Left lung (tissue), 10 donors: ENCODE measurements around the gene IL1A. TPM values are rescaled to one million over a fixed set of nuclear protein-coding genes. Genes with fewer than 3 reads are reported as not detected.

ENCODE experiments used
- ATAC-seq: fragments of 200-7000 bp; cut with Tn5 transposase; one replicate; pipeline ENCODE4 v1.9.1; 2020; ENCODE audit warnings: moderate library complexity
- DNase-seq, 4 donors: peaks; one replicate each; pipeline ENCODE4 v3.0.0-alpha.2; 2013 to 2020
- H3K27ac ChIP-seq, 2 donors: fragments of 200-600 bp; sonication (generic) in 1 of 2; one replicate each; pipeline versions ENCODE4 v1.5.0 to v1.8.0; 2020 to 2021
- H3K27me3 ChIP-seq, 2 donors: fragments of 200-600 bp; sonication (generic) in 1 of 2; one replicate each; pipeline versions ENCODE4 v1.5.0 to v1.8.0; 2020 to 2021
- H3K36me3 ChIP-seq, 2 donors: fragments of 200-600 bp; sonication (generic) in 1 of 2; one replicate each; pipeline versions ENCODE4 v1.5.0 to v1.8.0; 2020 to 2021
- H3K4me1 ChIP-seq, 2 donors: fragments of 200-600 bp; one replicate each; pipeline ENCODE4 v1.8.0; 2021
- H3K4me3 ChIP-seq, 2 donors: fragments of 200-600 bp; sonication (generic) in 1 of 2; one replicate each; pipeline versions ENCODE4 v1.5.0 to v1.8.0; 2020 to 2021; ENCODE audit warnings: mild to moderate bottlenecking in 1 of 2
- H3K9me3 ChIP-seq, 2 donors: fragments of 200-600 bp; sonication (generic) in 1 of 2; one replicate each; pipeline versions ENCODE4 v1.5.0 to v1.8.0; 2020 to 2021
- CTCF ChIP-seq, 2 donors: fragments of 200-600 bp; sonication (generic) in 1 of 2; IDR thresholded peaks; one replicate each; pipeline versions ENCODE4 v1.5.0 to v1.8.0; 2021; ENCODE audit warnings: antibody characterized with exemption in 2 of 2
- intact Hi-C, 2 donors: fragments of 100-400 bp; cut with DNase I; formaldehyde crosslinking; loops; one replicate each; pipeline versions ENCODE4 v1.11.2 to v1.14.2; 2022
- polyA plus RNA-seq, 6 donors: library from polyadenylated mRNA; unstranded; fragments of 120-200 nt; gene quantifications; one replicate each; pipeline ENCODE4 v1.2.1, GENCODE V29; 2013; ENCODE audit not compliant: insufficient read length in 6 of 6
- total RNA-seq, 2 donors: library from RNA; stranded (reverse); fragmentation: NEBNext Ultra II Directional; extraction: Animal tissue kit (Norgen Biotek cat#: 25700); gene quantifications; one replicate each; pipeline ENCODE4 v1.2.1, GENCODE V29; 2021
- donor health status: DM: no; HTN: yes; CAD: no.
- donor health status: DM: no; HTN: no; CAD: no.

IL1A gene
- total and polyA plus RNA-seq, 8 donors, result 0.07 to 2.0 (median 0.13) TPM

DNA sequence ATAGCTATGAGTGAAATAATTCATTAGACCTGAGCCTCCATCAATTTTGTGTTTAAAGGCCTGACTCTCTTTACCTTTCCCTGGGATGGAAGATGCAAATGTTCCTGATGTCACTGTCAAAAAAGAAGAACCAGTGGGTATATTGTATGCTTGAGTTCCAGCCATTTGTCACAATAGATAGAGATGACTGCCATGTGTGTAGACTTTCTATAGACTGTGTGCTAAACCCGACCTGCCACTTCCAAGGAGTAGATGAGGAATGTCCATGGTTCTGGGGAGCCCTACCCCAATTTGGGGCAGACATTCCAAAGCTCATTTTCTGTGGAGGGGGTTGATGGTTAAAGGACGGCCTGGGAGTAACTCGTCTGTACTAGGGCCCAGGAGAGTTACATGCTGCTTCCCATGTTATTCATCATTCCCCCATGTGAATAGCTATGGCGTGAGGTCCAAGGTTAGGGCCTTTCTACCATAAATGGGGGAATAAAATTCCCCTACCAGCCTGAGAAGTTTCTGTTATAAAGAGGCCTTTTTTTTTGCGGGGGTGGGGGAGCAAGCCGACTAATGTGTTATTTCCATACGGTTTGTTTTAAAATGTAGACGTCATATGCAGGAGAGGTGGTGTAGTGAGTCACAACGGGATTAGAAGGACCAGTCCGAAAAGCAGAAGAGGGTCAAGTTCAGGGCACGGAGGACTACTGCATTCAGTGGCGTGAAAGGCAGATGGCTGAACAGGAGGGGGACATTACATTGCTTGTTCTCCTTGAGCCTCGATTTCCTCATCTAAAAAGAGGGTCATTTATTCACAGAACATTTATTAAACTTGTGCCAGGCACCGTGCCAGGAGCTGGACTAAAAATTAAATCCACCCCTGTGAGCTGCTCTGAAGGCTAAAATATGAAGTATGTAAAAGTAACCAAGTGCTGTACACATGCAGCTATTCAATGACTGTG lies 28.3 kb upstream of the IL1A start:
- no peak for TF ChIP-seq CTCF (IDR thresholded peaks at IDR 0.05)
- H3K36me3 ChIP-seq, result no peaks in the 10 kb centered on the region
- intact Hi-C loops, result no loop called here
- no peaks in the 10 kb centered on the region for H3K27me3 ChIP-seq
- peaks cover 0 to 4% of the 10 kb centered on the region in 2 donors for H3K9me3 ChIP-seq
- DNase-seq (no peak), ATAC-seq (peak; percentile 30)
- peaks cover 0 to 27% of the 10 kb centered on the region in 2 donors for H3K4me1 ChIP-seq
- no peak overlapping the region for H3K4me3 ChIP-seq
- H3K27ac ChIP-seq, result no peak overlapping the region

DNA sequence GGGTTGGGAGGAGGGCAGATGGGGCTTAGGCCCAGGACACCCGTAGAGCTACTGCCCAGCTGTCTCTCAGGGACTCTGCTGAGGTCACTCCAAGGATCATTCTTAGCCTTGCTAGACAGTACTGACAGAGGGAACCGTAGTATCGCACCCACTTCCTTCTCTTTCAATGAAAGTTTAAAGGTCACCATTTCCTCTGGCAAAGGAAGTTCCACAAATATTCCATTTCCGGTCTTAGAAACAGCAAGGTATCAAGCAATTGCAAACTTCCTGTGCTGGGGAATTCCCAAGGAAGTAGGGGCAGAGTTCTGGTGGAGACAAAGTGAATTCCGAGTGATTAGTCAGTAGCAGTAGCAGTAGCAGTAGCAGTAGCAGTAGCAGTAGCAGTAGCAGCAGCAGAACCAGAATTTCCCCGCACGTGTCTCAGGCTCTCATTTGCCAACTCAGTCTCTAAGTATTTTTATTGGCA lies 27.6 kb upstream of the IL1A start:
- H3K36me3 ChIP-seq, result no peaks in the 10 kb centered on the region
- no peak overlapping the region for H3K4me3 ChIP-seq
- H3K27me3 ChIP-seq, result no peaks in the 10 kb centered on the region
- peak overlapping the region in 1 of 2 donors; percentile 55 for H3K27ac ChIP-seq
- H3K4me1 ChIP-seq, result peaks cover 0 to 27% of the 10 kb centered on the region in 2 donors
- ATAC-seq (peak; percentile 63), DNase-seq (no peak)
- H3K9me3 ChIP-seq, result peaks cover 0 to 11% of the 10 kb centered on the region in 2 donors
- intact Hi-C loops, result no loop called here
- no peak for TF ChIP-seq CTCF (IDR thresholded peaks at IDR 0.05)

DNA sequence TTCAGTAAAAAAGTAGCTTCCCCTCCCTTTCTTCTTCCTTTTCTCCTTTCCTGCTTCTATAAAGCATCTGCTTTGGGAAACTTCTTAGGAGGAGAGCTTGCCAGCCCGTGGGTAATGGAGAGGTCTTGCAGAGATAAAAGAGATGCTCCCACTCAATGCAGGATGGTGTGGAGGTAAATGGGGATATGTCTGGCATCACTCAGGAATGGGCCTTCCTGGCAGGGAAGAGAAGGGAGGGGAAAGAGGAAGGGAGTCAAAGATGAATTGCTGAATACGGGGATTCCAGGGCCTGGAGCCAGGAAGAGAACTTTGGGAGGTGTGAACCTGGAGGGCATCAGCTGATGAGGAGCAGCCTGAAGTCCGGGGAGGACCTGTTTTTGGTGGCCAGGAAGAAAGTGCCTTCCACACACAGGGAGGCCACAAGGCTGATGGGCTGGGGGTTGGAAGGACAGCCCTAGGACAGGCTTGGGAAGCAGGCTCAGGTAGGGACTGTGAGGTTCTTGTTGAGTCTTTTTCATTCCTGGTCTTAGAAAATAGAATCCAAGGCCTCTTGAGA lies 27.1 kb upstream of the IL1A start:
- TF ChIP-seq CTCF (IDR thresholded peaks at IDR 0.05), result no peak
- no peaks in the 10 kb centered on the region for H3K27me3 ChIP-seq
- ATAC-seq, result no peak
- intact Hi-C loops, result no loop called here
- DNase-seq, result no peak
- H3K4me3 ChIP-seq, result no peak overlapping the region
- peaks cover 0 to 11% of the 10 kb centered on the region in 2 donors for H3K9me3 ChIP-seq
- H3K36me3 ChIP-seq, result no peaks in the 10 kb centered on the region
- H3K27ac ChIP-seq, result peak overlapping the region in 1 of 2 donors; percentile 55
- peaks cover 0 to 27% of the 10 kb centered on the region in 2 donors for H3K4me1 ChIP-seq

DNA sequence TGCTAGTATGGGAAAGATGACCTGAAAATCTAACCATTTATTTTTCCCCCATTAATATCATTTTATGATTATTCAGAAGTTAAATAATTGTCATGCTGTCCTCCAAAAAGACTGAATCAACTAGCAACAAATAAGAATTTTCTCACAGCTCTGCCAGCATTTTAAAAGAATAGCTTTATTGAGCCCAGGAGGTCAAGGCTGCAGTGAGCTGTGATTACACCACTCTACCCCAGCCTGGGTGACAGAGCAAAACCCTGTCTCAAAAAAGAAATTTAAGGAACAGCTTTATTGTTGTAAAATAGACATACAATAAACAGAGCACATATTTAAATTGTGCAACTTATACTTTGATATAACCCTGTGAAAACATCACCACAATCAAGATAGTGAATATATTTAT lies 24.8 kb upstream of the IL1A start:
- H3K4me1 ChIP-seq, result peaks cover 0 to 27% of the 10 kb centered on the region in 2 donors
- TF ChIP-seq CTCF (IDR thresholded peaks at IDR 0.05), result no peak
- H3K9me3 ChIP-seq, result peaks cover 0 to 11% of the 10 kb centered on the region in 2 donors
- DNase-seq, result no peak
- H3K27me3 ChIP-seq, result no peaks in the 10 kb centered on the region
- no peak for ATAC-seq
- intact Hi-C loops, result no loop called here
- H3K36me3 ChIP-seq, result no peaks in the 10 kb centered on the region
- no peak overlapping the region for H3K4me3 ChIP-seq
- H3K27ac ChIP-seq, result no peak overlapping the region

- intact Hi-C loops, result no loop called here
- Histone ChIP-seq H3K4me3 (no peak overlapping the region), H3K4me1 (peaks cover 0 to 14% of the 10 kb centered on the region in 2 donors), H3K27ac (no peak overlapping the region), H3K9me3 (peaks cover 0 to 11% of the 10 kb centered on the region in 2 donors), H3K27me3 (no peaks in the 10 kb centered on the region), H3K36me3 (no peaks in the 10 kb centered on the region)
- no peak for DNase-seq
- TF ChIP-seq CTCF (IDR thresholded peaks at IDR 0.05), result no peak
- no peak for ATAC-seq
Measured at GRCh38 chr2:112807233-112807807, 23.0 kb upstream of the IL1A start.
